Large intestine (tissue), 3 donors: ENCODE data around the gene TTR. TPM values are rescaled to one million over a fixed set of nuclear protein-coding genes. Genes with fewer than 3 reads are reported as not detected.
A peak's percentile ranks its signal among the peaks of the same experiment; 100 is the strongest.

ENCODE experiments used
- DNase-seq, 2 donors: peaks; one replicate each; pipeline versions ENCODE4 v3.0.0 to v3.0.0-alpha.2; 2013
- H3K27ac ChIP-seq: one replicate; pipeline ENCODE4 v1.5.1; 2013; ENCODE audit warnings: low read length
- H3K27me3 ChIP-seq: 2 replicates; pipeline ENCODE4 v1.6.1; 2013; ENCODE audit warnings: low read length; ENCODE audit not compliant: control insufficient read depth, insufficient read depth
- H3K36me3 ChIP-seq: 2 replicates; pipeline ENCODE4 v1.6.1; 2013; ENCODE audit warnings: low read length; ENCODE audit not compliant: control insufficient read depth, insufficient read depth
- H3K4me1 ChIP-seq: one replicate; pipeline ENCODE4 v1.6.1; 2013; ENCODE audit warnings: low read length; ENCODE audit not compliant: control insufficient read depth, insufficient read depth
- H3K4me3 ChIP-seq: one replicate; pipeline ENCODE4 v1.5.1; 2013; ENCODE audit warnings: low read length
- H3K9me3 ChIP-seq: one replicate; pipeline ENCODE4 v1.6.1; 2013; ENCODE audit warnings: mild to moderate bottlenecking, low read depth, low read length, moderate library complexity; ENCODE audit not compliant: control insufficient read depth
- WGBS: methylation state at CpG from one replicate; pipeline ENCODE4 v1.1.5; 2013; ENCODE audit warnings: low lambda C conversion rate; ENCODE audit not compliant: insufficient coverage; 5-methylcytosine and 5-hydroxymethylcytosine counted together
- polyA plus RNA-seq: library from polyadenylated mRNA; unstranded; fragments of 120-200 nt; gene quantifications from one replicate; pipeline ENCODE4 v1.2.1, GENCODE V29; 2013

TTR gene
- polyA plus RNA-seq, 1 donor = 761 TPM

GRCh38 chr18:31575515-31576257 lies 16.0 kb upstream of the TTR start:
- Histone ChIP-seq H3K27me3 (no peaks in the 10 kb centered on the region), H3K4me3 (no peak overlapping the region), H3K9me3 (no peaks in the 10 kb centered on the region), H3K4me1 (peaks cover 39% of the 10 kb centered on the region), H3K36me3 (no peaks in the 10 kb centered on the region), H3K27ac (peak overlapping the region; percentile 25)
- no peak for DNase-seq
- no CpG with 5 or more reads among the region's 3 CpGs for WGBS

GRCh38 chr18:31576670-31577069 lies 15.0 kb upstream of the TTR start:
- H3K36me3 ChIP-seq = no peaks in the 10 kb centered on the region
- H3K4me3 ChIP-seq = no peak overlapping the region
- no peak for DNase-seq
- H3K4me1 ChIP-seq = peaks cover 45% of the 10 kb centered on the region
- H3K27ac ChIP-seq = no peak overlapping the region
- no peaks in the 10 kb centered on the region for H3K27me3 ChIP-seq
- WGBS = 100% methylated on average over 1 of the region's 4 CpGs
- no peaks in the 10 kb centered on the region for H3K9me3 ChIP-seq

DNA sequence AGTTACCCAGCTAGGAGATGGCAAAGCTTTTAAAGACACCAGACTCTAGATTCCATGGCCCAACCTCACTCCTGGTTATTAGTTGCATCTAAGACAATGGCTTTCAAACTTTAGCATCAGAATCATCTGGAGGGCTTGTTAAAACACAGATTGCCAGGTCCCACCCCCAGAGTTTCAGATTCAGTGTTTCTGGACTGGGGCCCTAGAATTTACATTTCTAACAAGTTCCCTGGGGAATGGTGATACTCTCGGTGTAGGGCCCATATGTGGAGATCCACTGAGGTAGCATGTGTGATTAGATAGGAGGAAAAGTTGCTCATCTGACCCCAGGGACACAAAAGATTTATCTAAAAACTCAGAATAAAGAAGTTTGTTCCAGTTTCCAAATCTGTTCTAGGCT lies 14.5 kb upstream of the TTR start:
- WGBS = no CpG with 5 or more reads among the region's 1 CpG
- no peak for DNase-seq
- Histone ChIP-seq H3K4me3 (no peak overlapping the region), H3K36me3 (no peaks in the 10 kb centered on the region), H3K27me3 (no peaks in the 10 kb centered on the region), H3K4me1 (peaks cover 43% of the 10 kb centered on the region), H3K27ac (no peak overlapping the region), H3K9me3 (no peaks in the 10 kb centered on the region)

- no peak for DNase-seq
- no peaks in the 10 kb centered on the region for H3K9me3 ChIP-seq
- H3K4me1 ChIP-seq = peaks cover 35% of the 10 kb centered on the region
- no peaks in the 10 kb centered on the region for H3K36me3 ChIP-seq
- no peak overlapping the region for H3K4me3 ChIP-seq
- H3K27ac ChIP-seq = no peak overlapping the region
- no peaks in the 10 kb centered on the region for H3K27me3 ChIP-seq
- 100% methylated on average over 1 of the region's 4 CpGs for WGBS
Observed at GRCh38 chr18:31578126-31578525, 13.6 kb upstream of the TTR start.

GRCh38 chr18:31579375-31579774 lies 12.3 kb upstream of the TTR start:
- H3K4me1 ChIP-seq = peaks cover 35% of the 10 kb centered on the region
- no peaks in the 10 kb centered on the region for H3K9me3 ChIP-seq
- H3K27ac ChIP-seq = no peak overlapping the region
- H3K27me3 ChIP-seq = no peaks in the 10 kb centered on the region
- no peak for DNase-seq
- no CpG with 5 or more reads among the region's 2 CpGs for WGBS
- no peak overlapping the region for H3K4me3 ChIP-seq
- H3K36me3 ChIP-seq = no peaks in the 10 kb centered on the region

GRCh38 chr18:31581498-31582197 lies 10.0 kb upstream of the TTR start:
- WGBS = no CpG with 5 or more reads among the region's 4 CpGs
- no peaks in the 10 kb centered on the region for H3K36me3 ChIP-seq
- H3K9me3 ChIP-seq = no peaks in the 10 kb centered on the region
- H3K4me1 ChIP-seq = peaks cover 41% of the 10 kb centered on the region
- no peak overlapping the region for H3K4me3 ChIP-seq
- no peak overlapping the region for H3K27ac ChIP-seq
- no peak for DNase-seq
- no peaks in the 10 kb centered on the region for H3K27me3 ChIP-seq

DNA sequence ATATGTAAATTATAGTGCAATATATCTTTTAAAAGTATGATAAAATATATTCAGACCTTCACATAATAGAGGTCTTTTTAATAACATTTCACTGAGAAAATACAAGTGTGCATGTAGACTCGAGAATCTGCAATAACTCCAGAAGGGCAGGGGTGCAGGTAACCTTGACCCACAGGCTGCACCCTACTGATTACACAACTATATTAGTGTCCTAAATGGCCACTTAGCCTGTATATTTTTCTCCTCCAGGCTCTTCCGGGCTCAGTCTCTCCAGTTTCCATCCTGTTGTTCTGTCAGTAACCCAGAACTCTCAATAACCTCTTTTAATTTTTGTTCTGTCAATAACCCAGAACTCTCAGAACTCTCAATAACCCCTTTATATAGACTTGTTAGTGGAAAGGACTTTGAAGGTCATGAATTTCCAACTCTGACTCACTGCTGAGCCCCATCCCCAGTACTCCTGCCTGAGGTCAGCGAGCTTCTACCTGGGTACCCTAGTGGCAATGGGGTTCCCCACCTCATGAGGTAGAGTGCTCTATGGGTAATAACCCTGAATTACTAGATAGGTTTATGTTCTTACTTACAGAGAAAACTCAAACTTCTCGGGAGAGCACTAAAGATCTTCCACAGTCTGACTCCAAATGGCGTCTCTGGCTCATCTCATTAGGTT lies 8.4 kb upstream of the TTR start:
- H3K4me3 ChIP-seq = no peak overlapping the region
- no peak for DNase-seq
- no peaks in the 10 kb centered on the region for H3K9me3 ChIP-seq
- peaks cover 43% of the 10 kb centered on the region for H3K4me1 ChIP-seq
- H3K27me3 ChIP-seq = no peaks in the 10 kb centered on the region
- no peak overlapping the region for H3K27ac ChIP-seq
- 83% methylated on average over 1 of the region's 5 CpGs for WGBS
- no peaks in the 10 kb centered on the region for H3K36me3 ChIP-seq

DNA sequence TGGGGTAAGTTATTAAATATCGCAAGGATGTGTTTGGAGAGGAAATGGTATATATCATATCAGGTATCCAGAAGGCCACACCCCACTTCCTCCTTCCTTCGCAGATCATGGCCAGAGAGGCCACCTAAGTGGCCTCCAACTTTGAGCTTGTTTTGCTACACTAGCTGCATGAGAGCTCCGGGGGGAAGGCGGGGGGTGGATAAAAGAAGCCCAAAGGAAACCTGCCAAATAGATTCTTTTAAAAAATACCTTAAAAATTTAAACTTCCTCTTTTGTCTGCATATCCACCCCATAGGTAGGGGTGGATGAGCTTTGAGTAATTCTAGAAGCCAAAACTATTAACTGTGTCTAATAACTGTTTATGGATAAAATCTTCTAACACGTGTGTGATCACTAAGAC lies 5.7 kb upstream of the TTR start:
- no peak for DNase-seq
- Histone ChIP-seq H3K4me3 (no peak overlapping the region), H3K4me1 (peaks cover 42% of the 10 kb centered on the region), H3K27ac (peak overlapping the region; percentile 63), H3K27me3 (no peaks in the 10 kb centered on the region), H3K36me3 (no peaks in the 10 kb centered on the region), H3K9me3 (no peaks in the 10 kb centered on the region)
- WGBS = no CpG with 5 or more reads among the region's 5 CpGs

- Histone ChIP-seq H3K27me3 (no peaks in the 10 kb centered on the region), H3K9me3 (no peaks in the 10 kb centered on the region), H3K27ac (peak overlapping the region; percentile 63), H3K4me3 (no peak overlapping the region), H3K36me3 (no peaks in the 10 kb centered on the region), H3K4me1 (peaks cover 40% of the 10 kb centered on the region)
- no peak for DNase-seq
- WGBS = no CpG with 5 or more reads among the region's 5 CpGs
Observed at GRCh38 chr18:31586616-31587015, 5.1 kb upstream of the TTR start.

DNA sequence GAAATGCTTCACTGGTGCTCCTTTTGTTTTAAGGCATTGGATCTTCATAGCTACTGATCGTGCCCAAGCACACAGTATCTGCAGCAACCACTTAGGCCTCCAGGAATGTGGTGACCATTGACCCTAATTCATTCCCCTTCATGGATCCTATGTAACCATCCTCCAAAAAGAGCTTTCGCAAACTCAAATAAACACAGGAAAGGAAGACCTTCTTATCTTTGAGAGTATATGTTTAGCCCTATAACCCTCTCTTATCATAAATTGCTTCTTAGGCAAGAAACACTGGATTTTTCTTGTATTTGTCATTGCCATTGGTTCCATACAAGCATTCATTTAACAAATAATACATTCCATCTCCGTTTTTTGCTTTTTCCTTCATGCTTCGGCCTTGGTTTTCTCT lies 4.1 kb upstream of the TTR start:
- Histone ChIP-seq H3K27ac (peak overlapping the region; percentile 63), H3K4me1 (peaks cover 36% of the 10 kb centered on the region), H3K9me3 (no peaks in the 10 kb centered on the region), H3K27me3 (no peaks in the 10 kb centered on the region), H3K4me3 (no peak overlapping the region), H3K36me3 (no peaks in the 10 kb centered on the region)
- 34% methylated on average over 3 of the region's 4 CpGs for WGBS
- DNase-seq = peak; percentile 59 to 81
